Body of pancreas (tissue), 4 donors: ENCODE measurements around the gene ANKS1A.

Source experiments
- CTCF ChIP-seq, 7 experiments: fragments of 450-650 bp in 4 of 7; fragments of 200-600 bp in 3 of 7; sonication (generic) in 3 of 7; IDR thresholded peaks; one replicate each; pipeline ENCODE4 v1.5.1; 2016 to 2019; ENCODE audit warnings: antibody characterized with exemption in 7 of 7
- POLR2A ChIP-seq, 3 donors: fragments of 450-650 bp; IDR thresholded peaks; one replicate each; pipeline ENCODE4 v1.6.1; 2016; ENCODE audit warnings: antibody characterized with exemption in 3 of 3, mild to moderate bottlenecking in 2 of 3

GRCh38 chr6:34969662-34970265 is 80.7 kb downstream of the ANKS1A start:
- TF ChIP-seq CTCF (IDR thresholded peaks at IDR 0.05) (no peak), POLR2A (IDR thresholded peaks at IDR 0.05) (no peak)
